ENCODE measurements around the gene SCMH1.

SCMH1 gene

DNA sequence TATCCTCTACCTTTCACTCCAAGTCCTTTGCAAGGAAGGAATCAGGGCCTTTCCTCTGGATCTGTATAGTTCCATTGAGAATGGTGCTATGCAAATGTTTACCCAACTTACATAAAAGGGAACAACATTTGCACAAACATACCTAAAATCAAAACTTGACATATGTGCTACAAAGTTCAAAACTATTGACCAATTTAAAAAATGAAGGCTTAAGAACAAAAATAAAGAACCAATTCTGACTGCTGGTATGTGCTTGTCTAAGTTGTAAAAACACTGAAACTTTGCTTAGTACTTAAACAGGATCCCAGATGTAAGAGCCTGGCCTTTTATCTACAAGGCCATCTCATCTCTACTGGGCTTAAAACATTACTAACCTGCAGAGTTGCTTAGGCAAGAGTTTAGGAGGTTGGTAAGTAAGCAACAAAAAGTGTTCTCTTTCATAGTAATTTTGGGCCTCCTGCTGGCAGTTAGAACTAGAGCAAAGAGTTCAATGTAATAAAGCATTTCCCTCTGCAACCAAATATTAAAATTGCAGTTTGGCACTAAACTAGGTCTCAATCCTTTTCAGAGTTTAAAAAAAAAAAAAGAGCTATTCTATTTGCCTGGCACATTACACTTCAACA, 2.0 kb downstream of the SCMH1 start:
- TF ChIP-seq, protein P1, sequence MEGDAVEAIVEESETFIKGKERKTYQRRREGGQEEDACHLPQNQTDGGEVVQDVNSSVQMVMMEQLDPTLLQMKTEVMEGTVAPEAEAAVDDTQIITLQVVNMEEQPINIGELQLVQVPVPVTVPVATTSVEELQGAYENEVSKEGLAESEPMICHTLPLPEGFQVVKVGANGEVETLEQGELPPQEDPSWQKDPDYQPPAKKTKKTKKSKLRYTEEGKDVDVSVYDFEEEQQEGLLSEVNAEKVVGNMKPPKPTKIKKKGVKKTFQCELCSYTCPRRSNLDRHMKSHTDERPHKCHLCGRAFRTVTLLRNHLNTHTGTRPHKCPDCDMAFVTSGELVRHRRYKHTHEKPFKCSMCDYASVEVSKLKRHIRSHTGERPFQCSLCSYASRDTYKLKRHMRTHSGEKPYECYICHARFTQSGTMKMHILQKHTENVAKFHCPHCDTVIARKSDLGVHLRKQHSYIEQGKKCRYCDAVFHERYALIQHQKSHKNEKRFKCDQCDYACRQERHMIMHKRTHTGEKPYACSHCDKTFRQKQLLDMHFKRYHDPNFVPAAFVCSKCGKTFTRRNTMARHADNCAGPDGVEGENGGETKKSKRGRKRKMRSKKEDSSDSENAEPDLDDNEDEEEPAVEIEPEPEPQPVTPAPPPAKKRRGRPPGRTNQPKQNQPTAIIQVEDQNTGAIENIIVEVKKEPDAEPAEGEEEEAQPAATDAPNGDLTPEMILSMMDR (IDR thresholded peaks at IDR 0.05; ENCODE audit: low read length) = peak; percentile 38
- no peak for TF ChIP-seq EZH2 (IDR thresholded peaks at IDR 0.05; ENCODE audit: borderline replicate concordance, low read length)
- no peak overlapping the region for H3K4me3 ChIP-seq (ENCODE audit: low read depth, low read length, poor library complexity, severe bottlenecking)
- H3K27me3 ChIP-seq (ENCODE audit: insufficient read depth, low read length) = no peaks in the 10 kb centered on the region
- H3K4me2 ChIP-seq (ENCODE audit: low read length) = peak overlapping the region; percentile 70; the same call in 1 of the 2 replicates
- H3K36me3 ChIP-seq (ENCODE audit: insufficient read depth, low read length) = no peaks in the 10 kb centered on the region
- H3K9ac ChIP-seq (ENCODE audit: low read length) = no peak overlapping the region
- peak overlapping the region; percentile 60 for H3K27ac ChIP-seq (ENCODE audit: low read depth, low read length, poor library complexity, severe bottlenecking)
- peaks cover 5% of the 10 kb centered on the region; the same call in 1 of the 2 replicates for H3K79me2 ChIP-seq (ENCODE audit: insufficient read depth, low read length)
- peaks cover 9% of the 10 kb centered on the region for H3F3A ChIP-seq (ENCODE audit: insufficient read depth, low read length)
- no peaks in the 10 kb centered on the region for H4K20me1 ChIP-seq (ENCODE audit: insufficient read depth, low read length)
- no peak overlapping the region for H2AFZ ChIP-seq (ENCODE audit: low read length)
- H3K9me2 ChIP-seq (ENCODE audit: low read depth, low read length) = no peaks in the 10 kb centered on the region
- H3K4me1 ChIP-seq (ENCODE audit: insufficient read depth, low read length, severe bottlenecking) = peaks cover 27% of the 10 kb centered on the region
- H3K9me3 ChIP-seq (ENCODE audit: low read length) = no peaks in the 10 kb centered on the region

DNA sequence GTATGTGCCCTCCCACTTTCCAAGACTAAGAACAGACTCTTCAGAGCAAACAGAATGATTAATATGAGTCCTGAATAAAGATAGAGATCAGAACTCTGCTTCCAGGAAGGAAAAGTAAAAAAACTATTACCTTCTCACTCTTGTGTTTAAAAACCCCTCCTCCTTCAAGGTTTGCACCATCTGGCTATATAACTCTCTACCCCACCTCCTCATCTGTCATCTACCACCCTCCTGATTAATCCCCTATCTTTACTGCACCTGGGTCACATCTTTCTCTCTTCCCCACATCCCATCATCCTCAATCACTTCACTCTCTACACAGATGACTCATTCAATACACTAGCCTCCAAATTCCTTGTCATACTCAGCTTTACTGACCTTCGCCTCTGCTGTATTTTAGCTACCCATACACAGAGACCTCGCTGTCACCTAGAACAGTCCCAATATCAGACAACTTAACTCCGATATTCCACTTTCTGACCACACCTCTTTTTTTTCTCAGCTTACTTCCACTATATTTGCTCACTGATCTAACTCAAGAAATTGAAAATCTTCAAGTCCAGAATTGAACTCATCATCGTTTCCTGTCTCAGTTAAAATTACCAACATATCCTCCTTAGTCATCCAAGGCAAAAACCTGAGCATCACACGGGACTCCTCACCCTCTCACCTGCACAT, 3.7 kb downstream of the SCMH1 start:
- Histone ChIP-seq H3K79me2 (ENCODE audit: insufficient read depth, low read length) (peaks cover 5% of the 10 kb centered on the region; the same call in 1 of the 2 replicates), H3F3A (ENCODE audit: insufficient read depth, low read length) (peaks cover 9% of the 10 kb centered on the region), H3K36me3 (ENCODE audit: insufficient read depth, low read length) (no peaks in the 10 kb centered on the region), H3K27me3 (ENCODE audit: insufficient read depth, low read length) (no peaks in the 10 kb centered on the region), H4K20me1 (ENCODE audit: insufficient read depth, low read length) (no peaks in the 10 kb centered on the region), H3K9me2 (ENCODE audit: low read depth, low read length) (no peaks in the 10 kb centered on the region), H3K4me3 (ENCODE audit: low read depth, low read length, poor library complexity, severe bottlenecking) (no peak overlapping the region), H2AFZ (ENCODE audit: low read length) (no peak overlapping the region), H3K4me1 (ENCODE audit: insufficient read depth, low read length, severe bottlenecking) (peaks cover 24% of the 10 kb centered on the region), H3K4me2 (ENCODE audit: low read length) (no peak overlapping the region), H3K9ac (ENCODE audit: low read length) (no peak overlapping the region), H3K27ac (ENCODE audit: low read depth, low read length, poor library complexity, severe bottlenecking) (no peak overlapping the region), H3K9me3 (ENCODE audit: low read length) (no peaks in the 10 kb centered on the region)
- no peak for TF ChIP-seq EZH2 (IDR thresholded peaks at IDR 0.05; ENCODE audit: borderline replicate concordance, low read length)
- TF ChIP-seq, protein P1 (IDR thresholded peaks at IDR 0.05; ENCODE audit: low read length) = no peak

DNA sequence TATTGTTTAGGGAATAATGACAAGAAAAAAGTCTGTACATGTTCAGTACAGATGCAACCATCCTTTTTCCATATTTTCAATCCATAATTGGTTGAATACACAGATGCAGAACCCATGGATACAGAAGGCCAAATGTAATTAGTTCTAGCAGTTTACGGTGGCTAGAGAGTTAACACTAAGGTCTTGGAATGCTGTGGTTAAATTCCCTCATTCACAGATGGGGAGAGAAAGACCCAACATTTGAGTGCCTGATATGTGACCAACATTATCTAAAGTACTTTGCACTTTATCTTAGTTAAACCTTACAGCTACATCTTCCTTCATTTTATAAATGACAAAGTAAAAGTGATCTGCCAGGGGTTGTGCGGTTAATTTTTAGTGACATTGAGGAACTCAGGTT, 5.3 kb downstream of the SCMH1 start:
- peaks cover 13% of the 10 kb centered on the region for H3K4me1 ChIP-seq (ENCODE audit: insufficient read depth, low read length, severe bottlenecking)
- TF ChIP-seq, protein P1 (IDR thresholded peaks at IDR 0.05; ENCODE audit: low read length) = no peak
- H3K4me3 ChIP-seq (ENCODE audit: low read depth, low read length, poor library complexity, severe bottlenecking) = no peak overlapping the region
- no peaks in the 10 kb centered on the region for H4K20me1 ChIP-seq (ENCODE audit: insufficient read depth, low read length)
- no peaks in the 10 kb centered on the region for H3K36me3 ChIP-seq (ENCODE audit: insufficient read depth, low read length)
- H3F3A ChIP-seq (ENCODE audit: insufficient read depth, low read length) = peaks cover 9% of the 10 kb centered on the region
- H2AFZ ChIP-seq (ENCODE audit: low read length) = no peak overlapping the region
- H3K27me3 ChIP-seq (ENCODE audit: insufficient read depth, low read length) = no peaks in the 10 kb centered on the region
- no peak overlapping the region for H3K4me2 ChIP-seq (ENCODE audit: low read length)
- H3K9me3 ChIP-seq (ENCODE audit: low read length) = no peaks in the 10 kb centered on the region
- H3K9me2 ChIP-seq (ENCODE audit: low read depth, low read length) = no peaks in the 10 kb centered on the region
- H3K27ac ChIP-seq (ENCODE audit: low read depth, low read length, poor library complexity, severe bottlenecking) = no peak overlapping the region
- peaks cover 5% of the 10 kb centered on the region; the same call in 1 of the 2 replicates for H3K79me2 ChIP-seq (ENCODE audit: insufficient read depth, low read length)
- H3K9ac ChIP-seq (ENCODE audit: low read length) = no peak overlapping the region
